ENCODE measurements around the gene SELENOI.
"Not testable (repeated sequence)": the region's sequence is repeated elsewhere in the genome, so short reads cannot be mapped to it uniquely, and the experiment has no call there.

Gene SELENOI

DNA sequence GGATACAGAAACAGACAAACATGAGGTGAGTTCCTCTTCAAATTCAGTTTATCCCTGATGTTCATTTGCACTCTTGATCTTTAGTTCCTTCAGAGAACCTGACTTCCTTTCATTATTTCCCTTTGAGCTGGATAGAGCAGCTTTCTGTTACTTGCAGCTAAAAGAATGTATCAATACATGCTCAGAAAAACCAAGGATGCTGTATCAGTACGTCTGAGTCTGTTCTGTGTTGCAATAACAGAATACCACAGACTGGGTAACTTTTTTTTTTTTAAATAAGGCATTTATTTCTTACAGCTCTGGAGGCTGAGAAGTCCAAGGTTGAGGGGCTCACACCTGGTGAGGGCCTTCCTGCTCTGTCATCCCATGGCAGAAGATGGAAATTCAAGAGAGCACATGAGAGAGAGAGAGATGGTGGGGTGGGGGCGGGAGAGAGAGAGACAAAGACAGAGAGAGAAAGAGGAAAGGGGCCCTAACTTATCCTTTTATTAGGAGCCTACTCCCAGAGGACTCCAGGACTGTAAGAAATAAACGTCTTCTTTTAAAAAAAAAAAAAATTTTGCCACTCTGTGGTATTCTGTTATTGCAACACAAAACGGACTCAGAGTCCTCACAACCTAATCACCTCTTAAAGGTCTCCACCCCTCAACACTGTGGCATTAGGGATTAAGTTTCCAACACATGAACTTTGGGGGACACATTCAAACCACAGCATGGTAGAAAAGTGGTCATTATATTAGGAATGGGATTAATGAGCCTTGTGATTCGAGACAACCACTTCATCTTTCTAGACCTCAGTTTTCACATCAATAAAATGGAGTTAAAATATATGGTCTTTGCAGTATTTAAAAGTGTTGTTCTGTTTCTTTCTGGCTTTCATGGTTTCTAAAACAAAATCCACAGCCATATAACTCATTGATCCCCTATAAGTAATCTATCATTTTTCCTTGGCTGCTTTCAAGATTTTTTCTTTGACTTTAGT lies 18.4 kb upstream of the SELENOI start:
- no peak for DNase-seq

DNA sequence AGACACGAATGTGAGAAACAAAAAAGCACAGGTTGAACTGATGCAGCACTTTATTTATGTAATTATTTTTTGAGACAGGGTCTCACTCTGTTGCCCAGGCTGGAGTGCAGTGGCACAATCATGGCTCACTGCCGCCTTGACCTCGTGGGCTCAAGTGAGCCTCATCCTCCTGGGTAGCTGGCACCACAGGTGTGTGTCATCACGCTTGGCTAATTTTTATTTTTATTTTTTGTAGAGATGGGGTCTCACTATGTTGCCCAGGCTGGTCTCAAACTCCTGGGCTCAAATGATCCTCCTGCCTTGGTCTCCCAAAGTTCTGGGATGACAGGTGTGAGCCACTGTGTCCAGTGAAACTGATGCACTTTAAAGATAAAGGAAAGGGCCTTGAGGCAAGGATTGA lies 16.9 kb upstream of the SELENOI start:
- DNase-seq: not testable (repeated sequence)

GRCh38 chr2:26330114-26330549 lies 15.8 kb upstream of the SELENOI start:
- DNase-seq: peak; percentile 30 to 79 (median 66)

- DNase-seq: no peak
Observed at GRCh38 chr2:26330604-26331003, 15.3 kb upstream of the SELENOI start.

GRCh38 chr2:26331321-26331720 lies 14.6 kb upstream of the SELENOI start:
- not testable (repeated sequence) for DNase-seq

DNA sequence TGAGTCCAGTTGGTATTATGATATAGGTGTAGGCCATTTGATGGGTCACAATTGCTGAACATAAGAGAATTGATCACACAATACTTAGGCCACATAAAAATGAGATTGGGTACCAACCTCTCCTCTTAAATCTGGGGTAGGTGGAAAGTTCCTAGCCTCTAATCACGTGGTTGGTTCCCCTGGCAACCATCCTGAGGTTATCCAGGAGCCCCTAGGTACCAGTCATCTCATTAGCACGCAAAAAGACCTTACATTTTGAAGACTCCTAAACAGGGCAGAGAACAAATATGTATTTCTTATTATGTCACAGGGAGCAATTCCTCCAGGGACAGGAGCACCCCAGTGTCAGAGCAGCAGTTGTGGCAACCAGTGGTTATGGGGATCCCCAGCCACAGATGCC lies 12.7 kb upstream of the SELENOI start:
- DNase-seq: no peak

GRCh38 chr2:26335231-26335630 lies 10.7 kb upstream of the SELENOI start:
- DNase-seq: no peak

GRCh38 chr2:26336719-26337118 lies 9.2 kb upstream of the SELENOI start:
- no peak for DNase-seq

DNA sequence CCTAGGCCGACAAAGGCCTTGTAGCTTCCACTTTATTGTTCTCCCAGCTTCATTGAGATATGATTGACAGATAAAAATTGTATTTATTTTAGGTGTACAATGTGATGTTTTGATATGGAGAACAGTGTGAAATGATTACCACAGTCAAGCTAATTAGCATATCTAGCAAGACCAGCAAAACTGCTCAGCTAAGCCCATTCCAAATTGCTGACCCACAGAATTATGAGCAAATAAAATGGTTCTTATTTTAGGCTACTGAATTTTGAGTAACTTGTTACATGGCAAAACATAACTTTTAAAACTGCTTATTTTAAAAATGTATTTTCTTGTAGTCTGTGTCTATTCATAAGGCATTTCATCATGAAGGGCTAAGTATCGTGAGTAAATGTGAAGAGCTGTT lies 8.6 kb upstream of the SELENOI start:
- DNase-seq: no peak

DNA sequence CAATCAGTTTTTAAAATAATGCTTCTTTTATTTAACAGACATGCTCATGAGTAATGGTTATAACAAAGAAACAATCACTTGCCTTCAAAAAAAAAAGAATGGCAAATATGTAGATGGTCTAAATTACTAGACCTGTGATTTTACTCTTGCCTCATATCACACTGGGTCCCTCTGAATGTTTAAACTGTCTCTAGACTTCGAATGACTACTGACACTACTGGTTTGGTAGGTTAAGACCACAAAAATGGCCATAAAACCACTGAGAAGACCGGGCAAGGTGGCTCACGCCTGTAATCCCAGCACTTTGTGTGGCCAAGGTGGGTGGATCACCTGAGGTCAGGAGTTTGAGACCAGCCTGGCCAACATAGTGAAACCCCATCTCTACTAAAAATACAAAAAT lies 5.1 kb upstream of the SELENOI start:
- DNase-seq: no peak

DNA sequence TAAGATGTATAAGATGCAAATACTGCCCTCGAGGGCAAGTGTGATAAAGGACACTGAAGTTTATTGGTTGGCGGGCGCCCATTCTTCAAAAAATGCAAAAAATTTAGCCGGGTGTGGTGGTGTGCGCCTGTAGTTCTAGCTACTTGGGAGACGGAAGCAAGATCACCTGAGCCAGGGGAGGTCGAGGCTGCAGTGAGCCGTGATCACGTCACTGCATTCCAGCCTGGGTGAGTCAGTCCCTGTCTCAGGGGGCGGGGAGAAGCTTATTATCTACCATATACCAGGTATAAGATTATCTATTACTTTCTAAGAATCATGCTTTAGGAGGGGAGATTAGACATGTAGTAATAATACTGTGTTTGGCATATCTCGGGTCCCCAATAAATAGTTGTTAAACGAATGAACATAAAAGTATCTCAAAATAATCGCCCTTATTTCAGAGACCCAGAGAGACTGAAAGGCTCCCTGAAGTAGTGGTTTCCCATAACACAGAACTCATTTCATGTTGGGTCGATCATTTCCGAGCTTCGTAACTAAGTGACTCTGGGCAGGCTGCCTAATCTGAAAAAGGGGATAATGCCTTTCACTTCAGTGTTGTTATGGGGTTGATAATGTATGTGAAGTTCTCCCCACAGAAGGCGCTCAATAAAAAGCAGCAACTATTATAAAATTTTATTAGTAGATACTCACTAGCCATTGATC lies 1.2 kb upstream of the SELENOI start:
- no peak for DNase-seq

DNA sequence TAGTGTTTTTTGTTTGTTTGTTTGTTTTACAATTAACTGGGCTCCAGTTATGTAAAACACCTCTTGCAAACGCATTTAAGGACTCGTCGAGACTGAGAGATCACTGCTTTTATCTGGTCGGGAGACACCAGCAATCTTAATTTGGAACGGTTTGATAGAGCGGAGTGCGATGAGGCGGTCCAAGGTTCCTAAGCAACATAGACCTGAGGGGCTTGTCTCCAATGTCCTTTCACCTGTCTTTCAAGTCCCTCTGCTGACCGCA lies 729 bp upstream of the SELENOI start:
- no peak for DNase-seq

- peak in 3 of 4 experiments; percentile 11 to 40 (median 27) for DNase-seq
Observed at GRCh38 chr2:26346454-26347053, 611 bp downstream of the SELENOI start, which contains the start of gene ADGRF3. ADGRF3 (minus strand) TSS chr2:26346789; CDS start chr2:26346234, 555 bp downstream.

GRCh38 chr2:26347286-26347865 lies 1.4 kb downstream of the SELENOI start:
- DNase-seq: no peak

GRCh38 chr2:26349690-26350089 lies 3.7 kb downstream of the SELENOI start:
- no peak for DNase-seq

DNA sequence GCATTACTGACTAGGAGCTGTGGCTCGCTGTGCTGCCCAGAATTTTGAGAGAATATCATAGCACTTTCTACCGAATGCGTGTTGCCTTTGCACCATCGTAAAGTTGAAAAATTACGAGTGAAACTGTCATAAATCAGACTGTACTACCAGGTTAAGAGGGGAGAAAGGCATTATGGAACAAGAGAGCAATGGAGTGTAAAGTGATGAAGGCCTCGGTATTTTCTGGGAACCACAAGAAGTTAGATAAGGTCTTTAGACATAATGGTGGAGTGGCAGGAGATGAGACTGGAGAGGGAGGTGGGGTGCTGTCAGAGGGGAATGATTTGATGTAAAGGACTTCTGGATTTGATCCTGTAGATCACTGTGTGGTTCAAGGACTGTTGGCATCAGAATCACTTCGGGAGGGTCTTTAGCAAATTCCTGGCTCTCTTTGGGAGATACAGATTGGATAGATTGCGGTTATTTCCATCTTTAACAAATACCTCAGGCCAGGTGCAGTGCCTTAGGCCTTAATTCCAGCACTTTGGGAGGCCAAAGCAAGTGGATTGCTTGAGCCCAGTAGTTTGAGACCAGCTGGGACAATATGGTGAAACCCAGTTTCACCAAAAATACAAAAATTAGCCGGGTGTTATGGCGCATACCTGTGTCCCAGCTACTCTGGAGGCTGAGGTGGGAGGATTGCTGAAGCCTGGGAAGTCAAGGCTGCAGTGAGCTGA lies 5.6 kb downstream of the SELENOI start:
- no peak for DNase-seq

DNA sequence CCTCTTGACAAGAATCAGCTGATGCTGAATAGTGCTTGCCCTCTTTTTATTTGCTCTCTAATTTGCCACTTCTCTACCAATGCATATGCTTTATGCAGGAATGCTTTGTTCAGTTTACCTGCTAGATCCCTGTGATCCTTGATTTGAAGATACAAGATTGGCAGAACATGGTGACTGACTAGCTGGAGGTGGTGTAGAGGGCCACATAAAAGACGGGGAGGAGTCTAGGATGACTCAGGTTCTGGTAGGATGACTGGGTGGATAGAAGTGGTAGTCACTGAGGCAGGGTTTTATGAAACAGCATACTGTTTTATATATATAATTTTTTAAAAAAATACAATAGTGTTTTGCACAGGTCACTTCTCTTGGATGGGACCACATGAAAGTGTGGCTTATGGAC lies 6.9 kb downstream of the SELENOI start:
- DNase-seq: no peak

DNA sequence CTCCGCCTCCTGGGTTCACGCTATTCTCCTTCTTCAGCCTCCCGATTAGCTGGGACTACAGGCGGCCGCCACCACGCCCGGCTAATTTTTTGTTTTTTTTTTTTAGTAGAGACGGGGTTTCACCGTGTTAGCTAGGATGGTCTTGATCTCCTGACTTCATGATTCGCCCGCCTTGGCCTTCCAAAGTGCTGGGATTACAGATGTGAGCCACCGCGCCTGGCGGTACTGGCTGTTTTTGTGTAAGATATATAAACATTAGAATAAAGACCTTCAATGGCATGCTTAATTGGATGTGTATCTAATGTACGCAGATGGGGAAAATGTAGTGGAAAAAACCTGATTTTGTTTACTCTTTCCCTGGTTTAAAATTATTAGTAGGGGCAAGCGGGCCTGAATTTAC lies 8.5 kb downstream of the SELENOI start:
- not testable (repeated sequence) for DNase-seq

GRCh38 chr2:26355038-26355995 lies 9.4 kb downstream of the SELENOI start:
- no peak for DNase-seq

DNA sequence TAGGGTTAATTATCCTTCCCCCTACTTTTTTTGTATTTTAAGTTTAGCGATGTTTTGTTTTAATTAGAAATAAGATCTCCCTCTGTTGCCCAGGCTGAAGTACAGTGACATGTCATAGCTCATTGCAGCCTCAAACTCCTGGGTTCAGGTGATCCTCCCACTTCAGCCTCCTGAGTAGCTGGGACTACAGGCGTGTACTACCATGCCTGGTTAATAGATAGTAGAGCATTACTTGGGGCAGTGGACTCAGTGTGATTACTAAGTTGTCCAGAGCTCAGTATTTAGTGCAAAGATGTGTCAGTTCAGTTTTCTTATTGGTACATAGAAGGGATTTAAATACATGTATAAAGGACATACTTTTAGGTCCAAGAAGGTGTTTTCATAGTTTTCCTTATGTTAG lies 10.2 kb downstream of the SELENOI start:
- DNase-seq: no peak

DNA sequence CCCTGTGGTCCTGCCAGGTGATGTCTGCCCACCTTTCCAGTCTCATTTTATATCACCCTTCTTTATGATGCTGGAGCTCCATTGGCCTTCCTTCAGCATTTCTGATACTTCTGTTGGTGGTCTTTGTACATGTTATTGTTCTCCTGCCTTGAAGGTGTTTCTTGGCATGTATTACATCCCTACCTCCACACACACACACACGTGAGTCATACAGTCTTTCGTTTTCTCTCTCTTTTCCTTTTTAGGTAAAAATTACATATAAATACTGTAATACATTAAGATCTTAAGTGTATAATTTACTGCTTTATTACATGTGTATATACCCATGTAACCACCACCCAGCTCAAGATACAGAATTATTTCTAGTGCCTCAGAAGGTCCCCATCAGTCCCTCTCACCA lies 10.8 kb downstream of the SELENOI start:
- DNase-seq: no peak

All from activated naive CD4-positive, alpha-beta T cell (primary cell).